GM12878 (cell line): ENCODE measurements around the gene MTTP.

Experiments
- BHLHE40 ChIP-seq, 2 experiments: fragments of 450-650 bp in 1 of 2; IDR thresholded peaks; 2 replicates each; pipeline ENCODE4 v1.6.1; 2011 to 2017; ENCODE audit warnings: low read depth in 2 of 2, borderline replicate concordance in 1 of 2, improper control_type of control experiment in 1 of 2, low read length in 1 of 2, mild to moderate bottlenecking in 1 of 2
- BRCA1 ChIP-seq: IDR thresholded peaks from 2 replicates; pipeline ENCODE4 v1.6.1; 2011; ENCODE audit warnings: low read depth, low read length, improper control_type of control experiment
- CBX3 ChIP-seq: fragments of 200-600 bp; sonication (generic); IDR thresholded peaks from 2 replicates; pipeline ENCODE4 v1.6.1; 2016; ENCODE audit warnings: low read depth, borderline replicate concordance
- EZH2 ChIP-seq: IDR thresholded peaks from 2 replicates; pipeline ENCODE4 v1.6.1; 2012; ENCODE audit warnings: low read depth, mild to moderate bottlenecking, control low read depth, inconsistent platforms, low read length, borderline replicate concordance; ENCODE audit not compliant: control insufficient read depth
- FOS ChIP-seq: IDR thresholded peaks from 3 replicates; pipeline ENCODE4 v1.6.1; 2011; ENCODE audit warnings: borderline replicate concordance; ENCODE audit not compliant: insufficient read length; ENCODE audit errors: extremely low read depth
- HDGF ChIP-seq: fragments of 450-650 bp; IDR thresholded peaks from 2 replicates; pipeline ENCODE4 v1.6.1; 2016; ENCODE audit warnings: antibody characterized with exemption
- NFYB ChIP-seq: IDR thresholded peaks from 2 replicates; pipeline ENCODE4 v1.6.1; 2011; ENCODE audit warnings: low read depth, mild to moderate bottlenecking, low read length, improper control_type of control experiment, moderate library complexity; ENCODE audit not compliant: insufficient read depth
- POLR2A ChIP-seq: IDR thresholded peaks from 2 replicates; pipeline ENCODE4 v1.6.1; 2011; ENCODE audit warnings: low read depth, mild to moderate bottlenecking, low read length
- SMAD1 ChIP-seq: fragments of 450-650 bp; IDR thresholded peaks from 2 replicates; pipeline ENCODE4 v1.6.1; 2018; ENCODE audit warnings: mild to moderate bottlenecking, low read depth; ENCODE audit not compliant: partially characterized antibody
- SMC3 ChIP-seq: IDR thresholded peaks from 2 replicates; pipeline ENCODE4 v1.6.1; 2011; ENCODE audit warnings: low read length, improper control_type of control experiment, borderline replicate concordance
- TCF12 ChIP-seq: IDR thresholded peaks from 2 replicates; pipeline ENCODE4 v1.6.1; 2011; ENCODE audit warnings: low read depth, mild to moderate bottlenecking, low read length
- TF ChIP-seq, protein P1 (sequence below), 3 experiments: IDR thresholded peaks in 2 of 3; conservative IDR thresholded peaks in 1 of 3; 2 replicates each; pipeline ENCODE4 v1.5.1; 2011; ENCODE audit warnings: low read depth in 3 of 3, low read length in 3 of 3, mild to moderate bottlenecking in 3 of 3, control low read depth in 2 of 3, moderate library complexity in 2 of 3, inconsistent platforms in 1 of 3, mixed read lengths in 1 of 3; ENCODE audit not compliant: control insufficient read depth in 2 of 3, insufficient read depth in 1 of 3; ENCODE audit errors: extremely low read depth in 1 of 3
- TF ChIP-seq, protein P2 (sequence below): IDR thresholded peaks from 2 replicates; pipeline ENCODE4 v1.6.1; 2012; ENCODE audit warnings: low read length, inconsistent platforms

DNA sequence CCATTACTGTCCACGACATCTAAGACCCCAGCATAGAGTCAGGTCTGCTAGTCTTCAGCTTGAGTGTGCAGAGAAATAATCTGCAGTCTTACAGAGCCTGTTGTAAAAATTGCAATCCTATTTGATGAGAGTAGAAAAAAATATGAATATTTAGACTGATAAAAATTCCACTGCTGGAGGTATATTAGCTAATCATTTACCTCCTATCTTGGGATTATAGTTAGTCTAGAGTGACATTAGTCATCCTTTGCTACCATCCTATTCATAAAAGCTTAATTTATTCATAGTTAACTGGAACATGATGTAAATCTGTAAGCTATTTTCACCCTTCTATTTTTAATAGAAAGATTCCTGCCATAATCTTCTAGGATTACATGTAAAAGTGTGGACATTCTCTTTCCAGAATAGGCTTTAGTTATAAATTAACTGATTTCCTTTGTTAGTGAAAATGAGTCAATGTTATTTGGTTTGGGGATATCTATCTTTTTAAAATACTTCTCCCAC is 56.3 kb downstream of the MTTP start:
- TF ChIP-seq TCF12 (no peak), FOS (no peak), CBX3 (no peak), POLR2A (no peak), SMAD1 (no peak), BRCA1 (no peak), SMC3 (no peak), HDGF (no peak), BHLHE40 (IDR thresholded peaks at IDR 0.05; ENCODE audit: borderline replicate concordance in 1 of 2, low read depth in 2 of 2, low read length in 1 of 2) (no peak), NFYB (no peak), EZH2 (no peak)
- TF ChIP-seq, protein P1, sequence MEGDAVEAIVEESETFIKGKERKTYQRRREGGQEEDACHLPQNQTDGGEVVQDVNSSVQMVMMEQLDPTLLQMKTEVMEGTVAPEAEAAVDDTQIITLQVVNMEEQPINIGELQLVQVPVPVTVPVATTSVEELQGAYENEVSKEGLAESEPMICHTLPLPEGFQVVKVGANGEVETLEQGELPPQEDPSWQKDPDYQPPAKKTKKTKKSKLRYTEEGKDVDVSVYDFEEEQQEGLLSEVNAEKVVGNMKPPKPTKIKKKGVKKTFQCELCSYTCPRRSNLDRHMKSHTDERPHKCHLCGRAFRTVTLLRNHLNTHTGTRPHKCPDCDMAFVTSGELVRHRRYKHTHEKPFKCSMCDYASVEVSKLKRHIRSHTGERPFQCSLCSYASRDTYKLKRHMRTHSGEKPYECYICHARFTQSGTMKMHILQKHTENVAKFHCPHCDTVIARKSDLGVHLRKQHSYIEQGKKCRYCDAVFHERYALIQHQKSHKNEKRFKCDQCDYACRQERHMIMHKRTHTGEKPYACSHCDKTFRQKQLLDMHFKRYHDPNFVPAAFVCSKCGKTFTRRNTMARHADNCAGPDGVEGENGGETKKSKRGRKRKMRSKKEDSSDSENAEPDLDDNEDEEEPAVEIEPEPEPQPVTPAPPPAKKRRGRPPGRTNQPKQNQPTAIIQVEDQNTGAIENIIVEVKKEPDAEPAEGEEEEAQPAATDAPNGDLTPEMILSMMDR (IDR thresholded peaks at IDR 0.05 in 2 of 3, conservative IDR thresholded peaks at IDR 0.05 in 1 of 3; ENCODE audit: control insufficient read depth in 2 of 3, extremely low read depth in 1 of 3, insufficient read depth in 1 of 3, low read depth in 3 of 3, low read length in 3 of 3), result no peak
- TF ChIP-seq, protein P2, sequence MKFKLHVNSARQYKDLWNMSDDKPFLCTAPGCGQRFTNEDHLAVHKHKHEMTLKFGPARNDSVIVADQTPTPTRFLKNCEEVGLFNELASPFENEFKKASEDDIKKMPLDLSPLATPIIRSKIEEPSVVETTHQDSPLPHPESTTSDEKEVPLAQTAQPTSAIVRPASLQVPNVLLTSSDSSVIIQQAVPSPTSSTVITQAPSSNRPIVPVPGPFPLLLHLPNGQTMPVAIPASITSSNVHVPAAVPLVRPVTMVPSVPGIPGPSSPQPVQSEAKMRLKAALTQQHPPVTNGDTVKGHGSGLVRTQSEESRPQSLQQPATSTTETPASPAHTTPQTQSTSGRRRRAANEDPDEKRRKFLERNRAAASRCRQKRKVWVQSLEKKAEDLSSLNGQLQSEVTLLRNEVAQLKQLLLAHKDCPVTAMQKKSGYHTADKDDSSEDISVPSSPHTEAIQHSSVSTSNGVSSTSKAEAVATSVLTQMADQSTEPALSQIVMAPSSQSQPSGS, result no peak
